Keratinocyte (primary cell): ENCODE measurements around the gene CREB3. TPM values are rescaled to one million over a fixed set of nuclear protein-coding genes. Genes with fewer than 3 reads are reported as not detected.
A peak's percentile ranks its signal among the peaks of the same experiment; 100 is the strongest.

Source experiments
- DNase-seq: peaks from one replicate; pipeline ENCODE4 v3.0.0-alpha.2; 2011; ENCODE audit warnings: low read depth, missing footprints, low spot score
- FAIRE-seq: peaks from 2 replicates; lab custom pipeline; 2011; peaks lifted over from hg19 to GRCh38; lab: Jason Lieb, UNC
- H2AFZ ChIP-seq: 2 replicates; pipeline ENCODE4 v1.6.0; 2012; ENCODE audit warnings: low read length, control low read depth, inconsistent platforms; ENCODE audit not compliant: control insufficient read depth
- H3K27ac ChIP-seq: 2 replicates; pipeline ENCODE4 v1.5.1; 2011; ENCODE audit warnings: low read length; ENCODE audit not compliant: control insufficient read depth, insufficient read depth
- H3K27me3 ChIP-seq: 3 replicates; pipeline ENCODE4 v1.6.0; 2011; ENCODE audit warnings: low read length; ENCODE audit not compliant: control insufficient read depth, insufficient read depth; ENCODE audit errors: extremely low read depth
- H3K36me3 ChIP-seq, 2 experiments: 2 replicates in 1 of 2; 3 replicates in 1 of 2; pipeline ENCODE4 v1.5.1; 2011; ENCODE audit warnings: low read length in 2 of 2, mild to moderate bottlenecking in 1 of 2; ENCODE audit not compliant: control insufficient read depth in 2 of 2, insufficient read depth in 2 of 2; ENCODE audit errors: extremely low read depth in 1 of 2
- H3K4me1 ChIP-seq: 3 replicates; pipeline ENCODE4 v1.5.1; 2011; ENCODE audit warnings: low read length; ENCODE audit not compliant: control insufficient read depth, insufficient read depth; ENCODE audit errors: extremely low read depth
- H3K4me2 ChIP-seq: 3 replicates; pipeline ENCODE4 v1.6.0; 2011; ENCODE audit warnings: low read depth, low read length; ENCODE audit not compliant: control insufficient read depth, insufficient read depth; ENCODE audit errors: extremely low read depth
- H3K4me3 ChIP-seq, 3 experiments: fragments of 200-600 bp in 1 of 3; sonication (generic) in 1 of 3; 2 replicates in 2 of 3; 3 replicates in 1 of 3; pipeline ENCODE4 v1.5.1; 2011 to 2016; ENCODE audit warnings: low read length in 3 of 3, mild to moderate bottlenecking in 3 of 3, control low read depth in 2 of 3, inconsistent platforms in 1 of 3, low read depth in 1 of 3, mixed read lengths in 1 of 3, mixed run types in 1 of 3, moderate library complexity in 1 of 3; ENCODE audit not compliant: control insufficient read depth in 2 of 3, insufficient read depth in 2 of 3; ENCODE audit errors: extremely low read depth in 1 of 3
- H3K79me2 ChIP-seq: 2 replicates; pipeline ENCODE4 v1.6.0; 2012; ENCODE audit warnings: low read length; ENCODE audit not compliant: control insufficient read depth, insufficient read depth
- H3K9ac ChIP-seq: 3 replicates; pipeline ENCODE4 v1.6.0; 2011; ENCODE audit warnings: low read length; ENCODE audit not compliant: control insufficient read depth, insufficient read depth; ENCODE audit errors: extremely low read depth
- H3K9me1 ChIP-seq: 3 replicates; pipeline ENCODE4 v1.6.0; 2011; ENCODE audit warnings: low read length; ENCODE audit not compliant: control insufficient read depth, insufficient read depth; ENCODE audit errors: extremely low read depth
- H3K9me3 ChIP-seq: 2 replicates; pipeline ENCODE4 v1.5.1; 2012; ENCODE audit warnings: low read depth, low read length; ENCODE audit not compliant: control insufficient read depth
- H4K20me1 ChIP-seq: 3 replicates; pipeline ENCODE4 v1.6.0; 2011; ENCODE audit warnings: low read length; ENCODE audit not compliant: control insufficient read depth, insufficient read depth; ENCODE audit errors: extremely low read depth
- EZH2 ChIP-seq: IDR thresholded peaks from one replicate; pipeline ENCODE4 v1.6.1; 2012; ENCODE audit warnings: inconsistent platforms, mild to moderate bottlenecking, low read length, moderate library complexity
- dilution Hi-C: fragments of 300-500 bp; cut with MboI; formaldehyde crosslinking; loops from one replicate; pipeline ENCODE4 v1.7.0; 2020; ENCODE audit warnings: low sequenced_read_pairs; ENCODE audit not compliant: extremely low pct_ligation_motif_present
- polyA minus RNA-seq, 3 experiments: library from RNA; depleted of rRNA, polyadenylated mRNA; stranded (reverse); fragments of >200 nt; gene quantifications; 1 replicate in 1 of 3; 2 replicates in 1 of 3; 3 replicates in 1 of 3; pipeline ENCODE4 v1.2.3, GENCODE V29; 2011
- polyA plus RNA-seq, 5 experiments: library from polyadenylated mRNA; depleted of rRNA in 3 of 5; stranded (reverse) in 3 of 5; stranded (forward) in 1 of 5; unstranded in 1 of 5; fragments of >200 nt; gene quantifications; 1 replicate in 1 of 5; 2 replicates in 3 of 5; 3 replicates in 1 of 5; pipeline versions ENCODE4 v1.2.1 to v1.2.3, GENCODE V29; 2011 to 2012; ENCODE audit warnings: missing spikeins in 2 of 5, low read depth in 1 of 5, low replicate concordance in 1 of 5
- TF ChIP-seq, protein P1 (sequence below), 3 experiments: IDR thresholded peaks in 1 of 3; conservative IDR thresholded peaks in 1 of 3; optimal IDR thresholded peaks in 1 of 3; 2 replicates in 2 of 3; 3 replicates in 1 of 3; pipeline versions ENCODE3 to v1.5.1; 2011; ENCODE audit warnings: low read length in 3 of 3, mild to moderate bottlenecking in 3 of 3, moderate library complexity in 2 of 3, control low read depth in 1 of 3, inconsistent platforms in 1 of 3; ENCODE audit not compliant: insufficient read depth in 2 of 3; ENCODE audit errors: extremely low read depth in 1 of 3

CREB3 gene
- polyA plus RNA-seq (24.6 to 33.2 TPM (median 27.0 TPM) in 3 replicates), polyA minus RNA-seq (16.6 to 46.4 TPM (median 17.6 TPM) in 3 replicates)
- polyA plus RNA-seq (2011; ENCODE audit: low read depth), result 9.8 TPM
- polyA plus RNA-seq (2011; cell fraction: cytosol; rRNA removed), result 28.5 and 33.1 TPM in 2 replicates
- polyA plus RNA-seq (2011; cell fraction: nucleus; rRNA removed), result 18.5 and 22.8 TPM in 2 replicates
- polyA plus RNA-seq (2012; ENCODE audit: low replicate concordance), result 16.2 and 38.5 TPM in 2 replicates
- polyA minus RNA-seq (2011; cell fraction: cytosol; rRNA and poly(A)+ RNA removed), result 16.1 TPM
- 8.3 and 13.7 TPM in 2 replicates for polyA minus RNA-seq (2011; cell fraction: nucleus; rRNA and poly(A)+ RNA removed)

DNA sequence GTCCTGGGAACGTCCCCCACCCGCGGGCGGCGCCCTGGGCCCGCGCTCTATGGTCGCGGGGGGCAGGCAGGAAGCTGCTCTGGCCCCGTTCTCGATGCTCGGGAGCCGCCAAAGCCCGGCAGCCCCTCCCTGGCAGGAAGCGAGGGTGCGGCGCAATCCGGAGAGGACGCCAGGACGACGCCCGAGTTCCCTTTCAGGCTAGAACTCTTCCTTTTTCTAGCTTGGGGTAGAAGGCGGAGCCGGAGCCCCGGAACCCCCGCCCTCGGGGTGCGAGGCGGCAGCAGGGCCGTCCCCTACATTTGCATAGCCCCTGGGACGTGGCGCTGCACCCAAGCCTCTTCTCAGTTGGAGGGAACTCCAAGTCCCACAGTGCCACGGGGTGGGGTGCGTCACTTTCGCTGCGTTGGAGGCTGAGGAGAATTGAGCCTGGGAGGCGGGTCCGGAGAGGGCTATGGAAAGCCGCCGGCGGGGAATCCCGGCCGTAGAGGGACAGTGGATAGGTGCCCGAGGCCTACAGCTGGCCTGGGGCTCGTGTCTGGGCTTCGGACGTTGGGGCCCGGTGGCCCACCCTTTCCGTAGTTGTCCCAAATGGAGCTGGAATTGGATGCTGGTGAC lies at the start of gene CREB3, which contains the start of gene TLN1:
Gene CREB3, plus strand, starts transcription at position 482 of the 615 bp plus-strand sequence. Its CDS starts 107 bp downstream, at position 589.
Gene TLN1, minus strand, starts transcription at position 11 of the 615 bp plus-strand sequence. CDS start 6,501 bp downstream, outside the sequence.
- Histone ChIP-seq H3K4me3 (peak within 1 kb of the TSS; percentile 65 to 95 (median 89)), H3K4me2 (peak within 1 kb of the TSS; percentile 97), H4K20me1 (peaks cover 23% of the 10 kb centered on the region), H3K9me3 (no peaks in the 10 kb centered on the region), H2AFZ (peak within 1 kb of the TSS; percentile 87), H3K36me3 (peaks cover 20 to 23% of the 10 kb centered on the region in 2 experiments), H3K27me3 (no peaks in the 10 kb centered on the region), H3K27ac (peak within 1 kb of the TSS; percentile 85), H3K9ac (peak within 1 kb of the TSS; percentile 92), H3K4me1 (peaks cover 47% of the 10 kb centered on the region), H3K79me2 (peaks cover 45% of the 10 kb centered on the region), H3K9me1 (peaks cover 7% of the 10 kb centered on the region)
- dilution Hi-C loops, result no loop called here
- DNase-seq (peak; percentile 92), FAIRE-seq (peak; percentile 57)
- TF ChIP-seq, protein P1, sequence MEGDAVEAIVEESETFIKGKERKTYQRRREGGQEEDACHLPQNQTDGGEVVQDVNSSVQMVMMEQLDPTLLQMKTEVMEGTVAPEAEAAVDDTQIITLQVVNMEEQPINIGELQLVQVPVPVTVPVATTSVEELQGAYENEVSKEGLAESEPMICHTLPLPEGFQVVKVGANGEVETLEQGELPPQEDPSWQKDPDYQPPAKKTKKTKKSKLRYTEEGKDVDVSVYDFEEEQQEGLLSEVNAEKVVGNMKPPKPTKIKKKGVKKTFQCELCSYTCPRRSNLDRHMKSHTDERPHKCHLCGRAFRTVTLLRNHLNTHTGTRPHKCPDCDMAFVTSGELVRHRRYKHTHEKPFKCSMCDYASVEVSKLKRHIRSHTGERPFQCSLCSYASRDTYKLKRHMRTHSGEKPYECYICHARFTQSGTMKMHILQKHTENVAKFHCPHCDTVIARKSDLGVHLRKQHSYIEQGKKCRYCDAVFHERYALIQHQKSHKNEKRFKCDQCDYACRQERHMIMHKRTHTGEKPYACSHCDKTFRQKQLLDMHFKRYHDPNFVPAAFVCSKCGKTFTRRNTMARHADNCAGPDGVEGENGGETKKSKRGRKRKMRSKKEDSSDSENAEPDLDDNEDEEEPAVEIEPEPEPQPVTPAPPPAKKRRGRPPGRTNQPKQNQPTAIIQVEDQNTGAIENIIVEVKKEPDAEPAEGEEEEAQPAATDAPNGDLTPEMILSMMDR (optimal IDR thresholded peaks at IDR 0.05 in 1 of 3, IDR thresholded peaks at IDR 0.05 in 1 of 3, conservative IDR thresholded peaks at IDR 0.05 in 1 of 3; ENCODE audit: extremely low read depth in 1 of 3, insufficient read depth in 2 of 3, low read length in 3 of 3), result peak in 1 of 3 experiments; percentile 51
- no peak for TF ChIP-seq EZH2

DNA sequence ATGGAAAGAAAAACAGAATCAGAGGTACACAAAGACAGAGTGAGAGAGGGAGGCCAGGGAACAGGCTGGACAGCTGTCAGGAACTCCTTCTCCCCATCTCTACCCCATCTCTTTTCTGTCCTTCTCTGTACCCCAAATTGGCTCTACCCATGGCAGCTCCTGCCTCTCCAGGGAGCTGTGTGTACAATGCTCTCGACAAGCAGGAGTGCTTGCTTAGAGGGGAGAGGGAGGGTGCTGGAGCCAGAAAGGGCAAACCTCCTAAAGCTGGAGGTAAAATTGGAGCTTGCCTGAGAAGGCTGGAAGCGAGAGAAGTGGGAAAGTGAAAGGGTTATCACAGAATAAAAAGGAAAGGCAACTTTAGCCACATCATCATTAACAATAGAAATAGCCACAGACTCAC lies 49.1 kb upstream of the CREB3 start:
- no peak overlapping the region for H3K27ac ChIP-seq

More for the DNA sequence above, 49.1 kb upstream of the CREB3 start:
- DNase-seq, result no peak
- dilution Hi-C loops, result no loop called here
- no peaks in the 10 kb centered on the region for H4K20me1 ChIP-seq
- no peak for FAIRE-seq
- H3K9me1 ChIP-seq, result no peaks in the 10 kb centered on the region
- H3K9me3 ChIP-seq, result no peaks in the 10 kb centered on the region
- peaks cover 4% of the 10 kb centered on the region for H3K4me1 ChIP-seq
- H3K4me2 ChIP-seq, result no peak overlapping the region
- no peak overlapping the region for H3K4me3 ChIP-seq
- TF ChIP-seq, protein P1 (optimal IDR thresholded peaks at IDR 0.05 in 1 of 3, IDR thresholded peaks at IDR 0.05 in 1 of 3, conservative IDR thresholded peaks at IDR 0.05 in 1 of 3; ENCODE audit: extremely low read depth in 1 of 3, insufficient read depth in 2 of 3, low read length in 3 of 3), result no peak
- TF ChIP-seq EZH2, result no peak
- no peak overlapping the region for H2AFZ ChIP-seq
- peaks cover 4 to 6% of the 10 kb centered on the region in 2 experiments for H3K36me3 ChIP-seq
- H3K79me2 ChIP-seq, result no peaks in the 10 kb centered on the region
- no peaks in the 10 kb centered on the region for H3K27me3 ChIP-seq
- H3K9ac ChIP-seq, result no peak overlapping the region
